H54 (cell line): ENCODE data around the gene MRPL33.

Experiments
- DNase-seq: peaks from one replicate; pipeline ENCODE4 v3.0.0; 2011; ENCODE audit warnings: low spot score, mixed read lengths; ENCODE audit not compliant: insufficient read length
- FAIRE-seq: peaks from 3 replicates; lab custom pipeline; 2011; peaks lifted over from hg19 to GRCh38; lab: Jason Lieb, UNC
- POLR2A ChIP-seq: IDR thresholded peaks from 2 replicates; pipeline ENCODE4 v1.6.1; 2011; ENCODE audit warnings: low read depth, mild to moderate bottlenecking, low read length

The MRPL33 gene

GRCh38 chr2:27823135-27823534, 51.6 kb downstream of the MRPL33 start:
- no peak for DNase-seq
- FAIRE-seq, result no peak
- no peak for TF ChIP-seq POLR2A

- FAIRE-seq, result no peak
- DNase-seq, result no peak
- TF ChIP-seq POLR2A, result no peak
Observed at GRCh38 chr2:27823569-27823968, 52.0 kb downstream of the MRPL33 start.

GRCh38 chr2:27824401-27824800, 52.9 kb downstream of the MRPL33 start:
- no peak for TF ChIP-seq POLR2A
- FAIRE-seq (no peak), DNase-seq (no peak)

GRCh38 chr2:27828305-27828704, 56.8 kb downstream of the MRPL33 start:
- no peak for DNase-seq
- no peak for TF ChIP-seq POLR2A
- FAIRE-seq, result no peak
